Small intestine (tissue), 7 donors: ENCODE measurements around the gene RIN2. TPM values are rescaled to one million over a fixed set of nuclear protein-coding genes. Genes with fewer than 3 reads are reported as not detected.

Experiments used
- DNase-seq, 2 donors: peaks; one replicate each; pipeline versions ENCODE4 v3.0.0 to v3.0.0-alpha.2; 2013
- FAIRE-seq: peaks from 2 replicates; lab custom pipeline; 2012; peaks lifted over from hg19 to GRCh38; lab: Jason Lieb, UNC
- H3K27ac ChIP-seq, 3 donors: one replicate each; pipeline ENCODE4 v1.5.1; 2013; ENCODE audit warnings: low read length in 2 of 3, mild to moderate bottlenecking in 2 of 3, control low read depth in 1 of 3, inconsistent platforms in 1 of 3, low read depth in 1 of 3, moderate library complexity in 1 of 3
- H3K27me3 ChIP-seq, 3 donors: one replicate each; pipeline ENCODE4 v1.6.1; 2013; ENCODE audit warnings: low read length in 3 of 3, inconsistent platforms in 1 of 3; ENCODE audit not compliant: control insufficient read depth in 3 of 3, insufficient read depth in 3 of 3
- H3K36me3 ChIP-seq, 3 donors: one replicate each; pipeline ENCODE4 v1.6.1; 2013; ENCODE audit warnings: low read length in 3 of 3, inconsistent platforms in 1 of 3, low read depth in 1 of 3, mild to moderate bottlenecking in 1 of 3, moderate library complexity in 1 of 3; ENCODE audit not compliant: control insufficient read depth in 3 of 3, insufficient read depth in 2 of 3
- H3K4me1 ChIP-seq, 3 donors: one replicate each; pipeline ENCODE4 v1.6.1; 2013; ENCODE audit warnings: low read length in 2 of 3, inconsistent platforms in 1 of 3, low read depth in 1 of 3, mild to moderate bottlenecking in 1 of 3, moderate library complexity in 1 of 3; ENCODE audit not compliant: control insufficient read depth in 3 of 3, insufficient read depth in 2 of 3
- H3K4me3 ChIP-seq, 3 donors: one replicate each; pipeline ENCODE4 v1.5.1; 2013; ENCODE audit warnings: low read length in 3 of 3, control low read depth in 1 of 3, inconsistent platforms in 1 of 3, low read depth in 1 of 3, mild to moderate bottlenecking in 1 of 3, moderate library complexity in 1 of 3
- H3K9me3 ChIP-seq, 2 donors: one replicate each; pipeline ENCODE4 v1.6.1; 2013; ENCODE audit warnings: low read depth in 1 of 2, low read length in 1 of 2; ENCODE audit not compliant: control insufficient read depth in 2 of 2, insufficient read depth in 1 of 2
- WGBS, 3 donors: extraction: QIAGEN DNeasy Blood & Tissue Kit; methylation state at CpG; one replicate each; pipeline ENCODE4 v1.1.7; 2013; 5-methylcytosine and 5-hydroxymethylcytosine counted together
- polyA plus RNA-seq, 4 donors: library from polyadenylated mRNA; stranded (reverse) in 3 of 4; unstranded in 1 of 4; fragments of 200-250 nt in 3 of 4; fragments of 120-200 nt in 1 of 4; gene quantifications; one replicate each; pipeline versions ENCODE4 v1.2.1 to v1.2.3, GENCODE V29; 2013
- donor health status: healthy with polysubstance abuse.
- donor health status: control.
- donor health status: control.
- donor health status: Bipolar disorder and iron deficiency.
- donor health status: healthy.

The RIN2 gene
- polyA plus RNA-seq, 4 donors, result 14.3 to 18.7 (median 17.0) TPM

DNA sequence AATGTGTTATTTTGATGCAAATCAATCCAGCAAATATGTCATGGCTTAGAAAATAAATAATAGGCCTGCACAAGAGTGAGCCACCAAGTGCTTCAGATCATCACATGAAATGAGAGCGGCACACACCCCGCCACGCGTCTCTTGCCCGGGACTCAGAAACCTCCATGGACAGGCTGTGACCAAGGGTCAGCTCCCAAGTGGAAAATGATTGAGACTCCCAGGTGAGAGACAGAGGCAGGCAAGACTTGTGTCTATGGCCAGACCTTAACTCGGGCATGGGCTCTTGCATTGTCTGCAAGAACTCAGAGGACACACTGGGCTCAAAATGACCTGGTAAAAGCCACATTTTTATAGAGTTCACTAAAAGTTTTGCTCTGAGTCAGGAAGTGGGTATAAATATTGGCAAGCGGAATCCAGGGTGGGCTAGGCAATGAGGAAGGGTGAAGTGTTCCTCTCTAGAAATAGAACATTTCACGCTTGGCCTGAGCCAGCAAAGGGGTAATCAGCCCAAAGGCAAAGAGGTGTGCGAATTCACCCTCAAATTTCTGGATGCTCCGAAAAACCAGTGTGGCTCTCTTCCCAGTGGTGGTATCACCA, 30.7 kb upstream of the RIN2 start:
- H3K4me1 ChIP-seq, result no peaks in the 10 kb centered on the region
- no peak for DNase-seq
- H3K36me3 ChIP-seq, result no peaks in the 10 kb centered on the region
- H3K27me3 ChIP-seq, result no peaks in the 10 kb centered on the region
- H3K9me3 ChIP-seq, result no peaks in the 10 kb centered on the region
- WGBS, 3 donors, result 88 to 95% (median 94%) methylated on average over 10 of the region's 10 CpGs
- FAIRE-seq, result no peak
- no peak overlapping the region for H3K27ac ChIP-seq
- no peak overlapping the region for H3K4me3 ChIP-seq

DNA sequence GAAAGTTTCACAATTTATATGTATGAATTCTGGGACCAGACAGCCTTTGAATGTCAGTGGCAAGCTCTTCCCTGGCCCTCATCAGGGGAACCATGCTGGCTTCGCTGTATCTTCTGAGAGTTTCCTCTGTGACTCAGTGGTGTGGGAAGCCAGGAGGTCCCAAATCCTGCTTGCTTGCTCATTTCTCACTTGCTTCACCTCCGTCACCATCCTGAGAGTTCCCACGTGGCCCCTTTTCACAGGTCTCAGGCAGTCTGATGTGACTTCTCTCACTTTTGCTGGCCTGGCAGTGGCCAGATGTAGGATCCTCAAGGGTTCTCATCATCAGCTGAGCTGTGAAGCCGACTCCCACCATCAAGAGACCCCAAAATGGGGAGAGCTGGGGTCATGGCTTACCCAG, 28.4 kb upstream of the RIN2 start:
- no peaks in the 10 kb centered on the region for H3K27me3 ChIP-seq
- FAIRE-seq, result no peak
- H3K36me3 ChIP-seq, result no peaks in the 10 kb centered on the region
- no peaks in the 10 kb centered on the region for H3K9me3 ChIP-seq
- 84 to 86% (median 86%) methylated on average over 4 of the region's 4 CpGs for WGBS, 3 donors
- no peaks in the 10 kb centered on the region for H3K4me1 ChIP-seq
- no peak overlapping the region for H3K27ac ChIP-seq
- no peak for DNase-seq
- no peak overlapping the region for H3K4me3 ChIP-seq

DNA sequence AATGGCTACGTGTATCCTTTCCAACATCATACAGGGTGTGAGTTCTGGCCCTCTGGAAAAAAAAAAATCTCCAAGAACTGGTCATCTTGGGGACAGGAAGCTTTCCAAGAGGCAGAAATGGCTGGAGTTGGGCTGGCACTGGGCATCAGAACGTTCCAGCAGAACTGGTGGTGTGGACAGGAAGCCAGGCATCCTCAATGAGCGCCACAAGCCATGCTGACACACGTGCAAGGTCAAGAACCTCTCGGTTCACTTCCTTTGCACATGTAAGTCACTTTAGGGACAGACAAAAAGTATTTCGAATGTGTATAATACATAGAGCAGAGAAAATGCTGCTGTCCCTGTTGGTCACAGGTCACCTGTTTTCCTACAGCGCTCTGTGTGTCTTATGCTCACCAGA, 27.4 kb upstream of the RIN2 start:
- no peaks in the 10 kb centered on the region for H3K36me3 ChIP-seq
- DNase-seq (no peak), FAIRE-seq (no peak)
- no peaks in the 10 kb centered on the region for H3K27me3 ChIP-seq
- H3K4me1 ChIP-seq, result peaks cover 0 to 2% (median 0%) of the 10 kb centered on the region in 3 donors
- H3K9me3 ChIP-seq, result no peaks in the 10 kb centered on the region
- H3K4me3 ChIP-seq, result no peak overlapping the region
- WGBS, 3 donors, result 73 to 84% (median 77%) methylated on average over 7 of the region's 7 CpGs
- no peak overlapping the region for H3K27ac ChIP-seq

DNA sequence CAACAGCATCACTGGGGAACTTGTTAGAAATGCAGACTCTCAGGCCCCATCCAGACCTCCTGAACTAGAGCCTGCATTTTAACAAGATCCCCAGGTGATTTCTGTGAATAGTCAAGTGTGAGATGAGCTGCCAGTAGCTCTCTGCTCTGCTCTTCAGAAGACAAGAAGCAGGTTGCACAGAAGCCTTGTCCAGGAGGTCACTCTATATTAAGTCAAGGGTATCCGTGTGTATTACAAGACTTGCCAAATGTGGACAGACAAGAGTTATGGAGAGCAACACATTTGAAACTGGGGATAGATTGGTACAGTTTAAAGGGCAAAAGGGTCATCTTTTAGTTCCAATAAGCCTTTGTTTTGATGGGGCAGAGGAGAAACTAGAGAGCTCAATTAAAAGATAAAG, 23.2 kb upstream of the RIN2 start:
- DNase-seq, result no peak
- Histone ChIP-seq H3K27ac (peak overlapping the region in 1 of 3 donors; percentile 35), H3K4me3 (no peak overlapping the region), H3K36me3 (no peaks in the 10 kb centered on the region), H3K27me3 (no peaks in the 10 kb centered on the region), H3K9me3 (no peaks in the 10 kb centered on the region), H3K4me1 (peaks cover 0 to 6% (median 0%) of the 10 kb centered on the region in 3 donors)
- 87 to 97% (median 93%) methylated on average over 1 of the region's 1 CpG for whole genome bisulfite sequencing, 3 donors
- no peak for FAIRE-seq

DNA sequence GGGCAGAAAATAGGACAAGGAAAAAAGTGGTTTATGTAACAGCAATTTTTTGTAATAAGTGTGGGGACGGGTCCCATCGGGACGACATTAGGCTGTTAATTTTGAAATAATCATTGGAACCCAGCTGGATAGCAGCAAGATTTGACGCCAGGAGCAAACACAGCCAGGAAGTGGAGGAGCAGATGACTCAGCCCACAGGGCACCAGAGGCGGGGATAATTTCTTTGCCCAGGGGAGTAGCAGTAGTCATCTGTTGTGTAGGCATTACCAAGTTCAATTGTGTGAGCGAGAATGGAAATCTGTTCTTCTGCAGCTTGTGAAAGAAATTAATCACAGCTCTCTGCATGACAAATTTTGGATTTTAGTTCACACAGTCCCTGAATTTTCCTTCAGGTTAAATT, 22.6 kb upstream of the RIN2 start:
- peak; percentile 65 to 85 for DNase-seq
- H3K4me1 ChIP-seq, result peaks cover 0 to 6% (median 0%) of the 10 kb centered on the region in 3 donors
- no peaks in the 10 kb centered on the region for H3K36me3 ChIP-seq
- H3K27me3 ChIP-seq, result no peaks in the 10 kb centered on the region
- no peak for FAIRE-seq
- no peaks in the 10 kb centered on the region for H3K9me3 ChIP-seq
- WGBS, 3 donors, result 5 to 17% (median 17%) methylated on average over 6 of the region's 6 CpGs
- H3K27ac ChIP-seq, result peak overlapping the region in 1 of 3 donors; percentile 35
- H3K4me3 ChIP-seq, result no peak overlapping the region

DNA sequence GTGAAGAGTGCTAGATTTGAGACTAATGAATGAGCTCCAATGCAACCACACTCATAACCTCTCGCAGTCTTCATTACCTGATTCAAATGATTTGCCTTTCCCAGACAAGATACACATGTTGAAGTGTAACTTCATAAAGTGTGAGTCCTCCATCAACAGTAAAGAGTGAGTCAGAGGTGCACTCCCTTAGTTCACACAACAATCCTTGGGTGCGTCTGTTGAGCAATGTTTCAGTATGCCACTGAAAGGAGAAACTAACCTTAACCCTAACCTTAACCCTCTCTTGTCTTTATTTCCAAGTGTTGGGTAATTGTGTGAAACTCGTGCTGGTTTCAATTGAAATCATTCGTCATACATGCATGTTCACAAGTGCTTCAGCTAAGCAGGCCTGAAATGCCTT, 21.0 kb upstream of the RIN2 start:
- FAIRE-seq (no peak), DNase-seq (peak; percentile 79 to 87)
- no peaks in the 10 kb centered on the region for H3K36me3 ChIP-seq
- H3K4me1 ChIP-seq, result peaks cover 0 to 6% (median 0%) of the 10 kb centered on the region in 3 donors
- H3K27ac ChIP-seq, result peak overlapping the region in 1 of 3 donors; percentile 63
- no peaks in the 10 kb centered on the region for H3K27me3 ChIP-seq
- WGBS, 3 donors, result 32 to 51% (median 49%) methylated on average over 4 of the region's 4 CpGs
- no peak overlapping the region for H3K4me3 ChIP-seq
- no peaks in the 10 kb centered on the region for H3K9me3 ChIP-seq

DNA sequence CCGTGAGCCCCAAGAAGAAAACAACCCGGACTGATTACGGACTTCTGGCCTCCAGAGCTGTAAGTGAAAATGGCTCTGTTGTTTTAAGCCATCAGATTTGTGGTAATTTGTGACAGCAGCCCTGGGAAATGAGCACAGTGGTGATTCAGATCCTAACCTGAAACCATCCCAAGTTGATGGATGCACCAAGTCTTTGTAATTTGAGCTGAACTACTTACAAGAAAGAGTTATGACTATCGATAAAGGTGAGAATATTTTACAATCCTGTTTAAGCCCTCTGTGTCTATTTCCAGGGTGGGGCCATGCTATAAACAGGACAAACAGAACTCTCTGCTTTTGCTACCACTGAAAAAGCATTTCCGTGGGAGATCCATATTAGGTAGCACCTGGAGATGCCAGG, 19.1 kb upstream of the RIN2 start:
- DNase-seq (no peak), FAIRE-seq (no peak)
- no peaks in the 10 kb centered on the region for H3K9me3 ChIP-seq
- no peaks in the 10 kb centered on the region for H3K36me3 ChIP-seq
- WGBS, 3 donors, result 84 to 95% (median 89%) methylated on average over 5 of the region's 5 CpGs
- no peak overlapping the region for H3K4me3 ChIP-seq
- H3K4me1 ChIP-seq, result peaks cover 0 to 6% (median 0%) of the 10 kb centered on the region in 3 donors
- H3K27me3 ChIP-seq, result no peaks in the 10 kb centered on the region
- H3K27ac ChIP-seq, result no peak overlapping the region

DNA sequence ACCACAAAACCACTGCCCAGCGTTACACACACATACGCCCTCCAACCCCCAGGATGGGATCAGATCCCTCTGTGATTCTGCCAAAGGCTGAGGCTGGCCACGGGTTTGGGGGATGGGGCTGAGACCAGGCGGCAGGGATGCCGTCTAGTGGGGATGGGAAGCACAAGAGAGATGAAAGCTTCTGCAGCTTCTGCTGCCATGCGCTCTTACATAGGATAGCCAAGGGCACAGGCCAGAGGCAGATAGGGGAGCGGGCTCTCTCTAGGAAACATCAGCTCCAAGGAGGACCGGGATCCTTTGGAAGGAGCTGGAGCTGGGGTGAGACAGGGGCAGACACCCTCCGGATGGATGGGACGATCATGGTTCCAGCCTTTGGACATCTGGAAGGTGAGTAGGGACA, 18.7 kb upstream of the RIN2 start:
- DNase-seq (no peak), FAIRE-seq (no peak)
- Histone ChIP-seq H3K4me3 (no peak overlapping the region), H3K36me3 (no peaks in the 10 kb centered on the region), H3K27ac (no peak overlapping the region), H3K27me3 (no peaks in the 10 kb centered on the region), H3K4me1 (peaks cover 0 to 6% (median 0%) of the 10 kb centered on the region in 3 donors), H3K9me3 (no peaks in the 10 kb centered on the region)
- 91 to 95% (median 95%) methylated on average over 10 of the region's 10 CpGs for WGBS, 3 donors

DNA sequence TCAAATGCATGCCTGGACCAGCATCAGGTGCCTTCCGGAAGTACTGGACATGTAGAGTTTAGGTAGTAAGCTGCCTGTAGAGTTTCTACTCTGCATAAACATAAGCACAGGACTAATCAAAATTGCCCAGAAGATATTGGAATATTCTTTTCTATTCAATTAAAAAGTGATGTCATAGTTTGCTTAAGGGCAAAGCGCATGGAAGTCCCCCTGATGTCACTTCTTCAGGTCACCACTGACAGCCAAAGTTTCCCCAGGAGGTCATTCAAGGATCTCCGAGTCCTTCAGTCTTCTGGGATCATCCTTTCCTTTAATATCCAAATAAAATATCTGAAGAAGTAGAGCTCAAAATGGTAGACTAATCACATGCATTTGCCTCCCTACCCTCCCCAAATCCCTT, 17.5 kb upstream of the RIN2 start:
- Histone ChIP-seq H3K9me3 (peaks cover 0 to under 1% of the 10 kb centered on the region in 2 donors), H3K27me3 (no peaks in the 10 kb centered on the region), H3K27ac (no peak overlapping the region), H3K4me3 (no peak overlapping the region), H3K36me3 (no peaks in the 10 kb centered on the region), H3K4me1 (peaks cover 0 to 4% (median 0%) of the 10 kb centered on the region in 3 donors)
- no peak for DNase-seq
- FAIRE-seq, result no peak
- WGBS, 3 donors, result 85 to 91% (median 86%) methylated on average over 3 of the region's 3 CpGs
